OCI-LY7 (cell line): ENCODE results near the gene INTS14. TPM values are rescaled to one million over a fixed set of nuclear protein-coding genes. Genes with fewer than 3 reads are reported as not detected.

Source experiments
- BruUV-seq: library from RNA; stranded (reverse); fragments of 400-500 nt; replicated peaks from 2 replicates; lab custom pipeline; 2021; lab: Mats Ljungman, UMichigan
- CTCF ChIA-PET: fragments of 300-600 bp; sonication (Branson Sonifier 250); formaldehyde crosslinking; loops from one replicate; lab custom pipeline; 2022; ENCODE audit warnings: antibody characterized with exemption; ENCODE audit not compliant: unreplicated experiment; lab: Charles Lee
- POLR2A ChIA-PET: fragments of 300-600 bp; sonication (Branson Sonifier 250); formaldehyde crosslinking; loops from one replicate; lab custom pipeline; 2022; ENCODE audit warnings: antibody characterized with exemption; lab: Charles Lee
- DNase-seq: peaks from one replicate; pipeline ENCODE4 v3.0.0-alpha.2; 2015; ENCODE audit warnings: low spot score
- H2AFZ ChIP-seq: fragments of 200-600 bp; sonication (generic), shearing (Covaris generic); 2 replicates; pipeline ENCODE4 v1.6.1; 2014; ENCODE audit warnings: mild to moderate bottlenecking, antibody characterized with exemption, low read length, moderate library complexity
- H3K27ac ChIP-seq: fragments of 200-600 bp; sonication (generic); 2 replicates; pipeline ENCODE4 v1.5.1; 2014; ENCODE audit warnings: mixed run types, low read depth, mild to moderate bottlenecking, moderate library complexity, low read length, inconsistent platforms; ENCODE audit not compliant: poor library complexity, severe bottlenecking
- H3K36me3 ChIP-seq: fragments of 200-600 bp; sonication (generic); 2 replicates; pipeline ENCODE4 v1.6.1; 2014; ENCODE audit warnings: mild to moderate bottlenecking, antibody characterized with exemption, low read length, moderate library complexity, mixed read lengths; ENCODE audit not compliant: insufficient read depth
- H3K4me1 ChIP-seq: fragments of 200-600 bp; sonication (generic); 2 replicates; pipeline ENCODE4 v1.5.1; 2014; ENCODE audit warnings: mild to moderate bottlenecking, low read length; ENCODE audit not compliant: insufficient read depth, poor library complexity, severe bottlenecking
- H3K4me2 ChIP-seq: fragments of 200-600 bp; sonication (generic); 2 replicates; pipeline ENCODE4 v1.6.1; 2014; ENCODE audit warnings: mild to moderate bottlenecking, low read length
- H3K4me3 ChIP-seq: fragments of 200-600 bp; sonication (generic); 2 replicates; pipeline ENCODE4 v1.5.1; 2014; ENCODE audit warnings: mild to moderate bottlenecking, low read depth, low read length; ENCODE audit not compliant: poor library complexity, severe bottlenecking
- H3K79me2 ChIP-seq: fragments of 200-600 bp; sonication (generic); 2 replicates; pipeline ENCODE4 v1.6.1; 2016; ENCODE audit warnings: low read depth, mild to moderate bottlenecking, low read length, moderate library complexity, mixed read lengths; ENCODE audit not compliant: insufficient read depth
- H3K9me2 ChIP-seq: fragments of 200-600 bp; sonication (generic); 2 replicates; pipeline ENCODE4 v1.6.1; 2016; ENCODE audit warnings: mild to moderate bottlenecking, low read length, mixed read lengths; ENCODE audit not compliant: insufficient read depth
- H3K9me3 ChIP-seq: fragments of 200-600 bp; sonication (generic); 2 replicates; pipeline ENCODE4 v1.6.1; 2014; ENCODE audit warnings: mild to moderate bottlenecking, mixed run types, low read length, mixed read lengths
- H4K20me1 ChIP-seq: fragments of 200-600 bp; sonication (generic); 2 replicates; pipeline ENCODE4 v1.6.1; 2014; ENCODE audit warnings: mild to moderate bottlenecking, antibody characterized with exemption, low read length, moderate library complexity, mixed read lengths; ENCODE audit not compliant: insufficient read depth
- CTCF ChIP-seq: fragments of 200-600 bp; sonication (generic); conservative IDR thresholded peaks from 2 replicates; pipeline ENCODE4 v1.5.1; 2014; ENCODE audit warnings: mild to moderate bottlenecking, antibody characterized with exemption, low read length, moderate library complexity, mixed read lengths
- EZH2phosphoT487 ChIP-seq: fragments of 200-600 bp; sonication (generic); IDR thresholded peaks from 2 replicates; pipeline ENCODE4 v1.6.1; 2018; ENCODE audit warnings: low read depth, borderline replicate concordance, mild to moderate bottlenecking, mixed run types, antibody characterized with exemption, low read length, moderate library complexity, mixed read lengths
- intact Hi-C: fragments of 100-400 bp; cut with micrococcal nuclease; formaldehyde crosslinking; loops from one replicate; pipeline ENCODE4 v1.10.0; 2022; ENCODE audit not compliant: unreplicated experiment
- total RNA-seq, 2 experiments: library from RNA; depleted of rRNA in 1 of 2; stranded (reverse); fragments of >200 nt in 1 of 2; shearing (Covaris generic) in 1 of 2; gene quantifications; 2 replicates each; pipeline ENCODE4 v1.2.3, GENCODE V29; 2014 to 2022

INTS14 gene
- total RNA-seq, 2 experiments from 2014 or later, result 45.8 to 46.7 TPM

- TF ChIP-seq EZH2phosphoT487 (no peak), CTCF (no peak)
- ChIA-PET CTCF (no interaction called here), POLR2A (no interaction called here)
- BruUV-seq, result no TSS peak
- H2AFZ ChIP-seq, result no peak overlapping the region
- no peaks in the 10 kb centered on the region for H3K9me2 ChIP-seq
- H3K4me2 ChIP-seq, result no peak overlapping the region
- no peaks in the 10 kb centered on the region for H3K4me1 ChIP-seq
- H3K27ac ChIP-seq, result no peak overlapping the region
- intact Hi-C loops, result no loop called here
- no peak for DNase-seq
- H3K36me3 ChIP-seq, result peaks cover 94% of the 10 kb centered on the region
- 0 out of 2 replicates have a peak, but pooled peaks cover 9% of the 10 kb centered on the region for H3K9me3 ChIP-seq
- no peaks in the 10 kb centered on the region for H4K20me1 ChIP-seq
- no peak overlapping the region for H3K4me3 ChIP-seq
- no peaks in the 10 kb centered on the region for H3K79me2 ChIP-seq
Observed at GRCh38 chr15:65561934-65562333, 49.0 kb downstream of the INTS14 start.

GRCh38 chr15:65559941-65560340 lies 51.0 kb downstream of the INTS14 start:
- no peaks in the 10 kb centered on the region for H3K9me2 ChIP-seq
- TSS peak; percentile 1 for BruUV-seq
- no peak overlapping the region for H3K4me3 ChIP-seq
- no peak for DNase-seq
- no peaks in the 10 kb centered on the region for H4K20me1 ChIP-seq
- no peaks in the 10 kb centered on the region for H3K9me3 ChIP-seq
- CTCF ChIA-PET, result interaction anchor here (1.0 kb wide), 1 partner anchor 14 kb away, joined by 3 read pairs; no protein-coding TSS in a partner anchor
- H3K36me3 ChIP-seq, result peaks cover 79% of the 10 kb centered on the region
- H3K4me2 ChIP-seq, result no peak overlapping the region
- POLR2A ChIA-PET, result interaction anchor here (0.7 to 1.1 kb wide), 4 partner anchors 8 to 238 kb away, joined by 3 to 4 read pairs (median 4); no protein-coding TSS in a partner anchor
- no peaks in the 10 kb centered on the region for H3K79me2 ChIP-seq
- H3K4me1 ChIP-seq, result no peaks in the 10 kb centered on the region
- intact Hi-C loops, result no loop called here
- no peak overlapping the region for H3K27ac ChIP-seq
- H2AFZ ChIP-seq, result no peak overlapping the region
- TF ChIP-seq CTCF (no peak), EZH2phosphoT487 (no peak)

GRCh38 chr15:65558997-65559760 lies 51.8 kb downstream of the INTS14 start:
- peaks cover 73% of the 10 kb centered on the region for H3K36me3 ChIP-seq
- H2AFZ ChIP-seq, result no peak overlapping the region
- POLR2A ChIA-PET, result interaction anchor here (0.7 to 1.0 kb wide), 4 partner anchors 9 to 26 kb away, joined by 3 to 4 read pairs (median 4); no protein-coding TSS in a partner anchor
- H3K27ac ChIP-seq, result no peak overlapping the region
- no peaks in the 10 kb centered on the region for H3K4me1 ChIP-seq
- H3K79me2 ChIP-seq, result no peaks in the 10 kb centered on the region
- CTCF ChIA-PET, result interaction anchor here (1.0 kb wide), 1 partner anchor 13 kb away, joined by 3 read pairs; no protein-coding TSS in a partner anchor
- TF ChIP-seq CTCF (no peak), EZH2phosphoT487 (no peak)
- no TSS peak for BruUV-seq
- intact Hi-C loops, result no loop called here
- H3K4me3 ChIP-seq, result no peak overlapping the region
- H3K4me2 ChIP-seq, result no peak overlapping the region
- H3K9me3 ChIP-seq, result no peaks in the 10 kb centered on the region
- no peak for DNase-seq
- H3K9me2 ChIP-seq, result no peaks in the 10 kb centered on the region
- no peaks in the 10 kb centered on the region for H4K20me1 ChIP-seq
